Trophoblast cell (in vitro differentiated cells and primary cell): ENCODE data around the gene DNAH3.

Experiments used
- DNase-seq, 2 donors: peaks; one replicate each; pipeline ENCODE4 v3.0.0-alpha.2; 2016
- H2AFZ ChIP-seq: 2 replicates; pipeline ENCODE4 v1.6.1; 2013; ENCODE audit warnings: low read length, moderate library complexity, mild to moderate bottlenecking; ENCODE audit not compliant: insufficient read depth, poor library complexity
- H2AK5ac ChIP-seq: 2 replicates; pipeline ENCODE4 v1.6.1; 2013; ENCODE audit warnings: mild to moderate bottlenecking, low read length
- H2BK120ac ChIP-seq: 2 replicates; pipeline ENCODE4 v1.6.1; 2013; ENCODE audit warnings: low read length, mild to moderate bottlenecking, moderate library complexity; ENCODE audit not compliant: insufficient read depth, poor library complexity
- H2BK12ac ChIP-seq: 2 replicates; pipeline ENCODE4 v1.6.1; 2013; ENCODE audit warnings: mild to moderate bottlenecking, low read length, moderate library complexity
- H2BK5ac ChIP-seq: 2 replicates; pipeline ENCODE4 v1.6.1; 2013; ENCODE audit warnings: low read length, low read depth, moderate library complexity, mild to moderate bottlenecking; ENCODE audit not compliant: poor library complexity
- H3K14ac ChIP-seq: 2 replicates; pipeline ENCODE4 v1.6.1; 2013; ENCODE audit warnings: mild to moderate bottlenecking, low read length
- H3K18ac ChIP-seq: 2 replicates; pipeline ENCODE4 v1.6.1; 2013; ENCODE audit warnings: mild to moderate bottlenecking, low read length
- H3K23ac ChIP-seq: 2 replicates; pipeline ENCODE4 v1.6.1; 2013; ENCODE audit warnings: low read length
- H3K27ac ChIP-seq: 2 replicates; pipeline ENCODE4 v1.5.1; 2013; ENCODE audit warnings: low read depth, mild to moderate bottlenecking, inconsistent platforms, low read length, moderate library complexity
- H3K27me3 ChIP-seq: 2 replicates; pipeline ENCODE4 v1.6.1; 2013; ENCODE audit warnings: inconsistent platforms, mild to moderate bottlenecking, low read length, moderate library complexity; ENCODE audit not compliant: insufficient read depth
- H3K36me3 ChIP-seq, 2 experiments: 1 replicate in 1 of 2; 2 replicates in 1 of 2; pipeline ENCODE4 v1.6.1; 2013; ENCODE audit warnings: low read length in 2 of 2, mild to moderate bottlenecking in 2 of 2, moderate library complexity in 1 of 2; ENCODE audit not compliant: insufficient read depth in 2 of 2, control insufficient read depth in 1 of 2
- H3K4ac ChIP-seq: 2 replicates; pipeline ENCODE4 v1.6.1; 2013; ENCODE audit warnings: low read depth, mild to moderate bottlenecking, low read length, moderate library complexity
- H3K4me1 ChIP-seq, 2 experiments: 1 replicate in 1 of 2; 2 replicates in 1 of 2; pipeline ENCODE4 v1.6.1; 2013; ENCODE audit warnings: low read length in 2 of 2, mild to moderate bottlenecking in 2 of 2, moderate library complexity in 1 of 2; ENCODE audit not compliant: insufficient read depth in 2 of 2, control insufficient read depth in 1 of 2
- H3K4me2 ChIP-seq: 2 replicates; pipeline ENCODE4 v1.6.1; 2013; ENCODE audit warnings: inconsistent platforms, mild to moderate bottlenecking, low read length, moderate library complexity
- H3K4me3 ChIP-seq: 2 replicates; pipeline ENCODE4 v1.5.1; 2013; ENCODE audit warnings: mild to moderate bottlenecking, low read depth, low read length, inconsistent platforms
- H3K79me1 ChIP-seq: one replicate; pipeline ENCODE4 v1.6.1; 2013; ENCODE audit warnings: low read length
- H3K79me2 ChIP-seq: 2 replicates; pipeline ENCODE4 v1.6.1; 2013; ENCODE audit warnings: low read length, mild to moderate bottlenecking; ENCODE audit not compliant: control insufficient read depth, insufficient read depth, poor library complexity
- H3K9ac ChIP-seq: 2 replicates; pipeline ENCODE4 v1.6.1; 2013; ENCODE audit warnings: mild to moderate bottlenecking, low read length
- H3K9me3 ChIP-seq: 2 replicates; pipeline ENCODE4 v1.6.1; 2013; ENCODE audit warnings: low read depth, mild to moderate bottlenecking, control low read depth, inconsistent platforms, low read length; ENCODE audit not compliant: insufficient read depth
- H4K12ac ChIP-seq: 2 replicates; pipeline ENCODE4 v1.6.1; 2013; ENCODE audit warnings: low read depth, mild to moderate bottlenecking, low read length, moderate library complexity
- H4K8ac ChIP-seq: 2 replicates; pipeline ENCODE4 v1.6.1; 2013; ENCODE audit warnings: low read depth, mild to moderate bottlenecking, low read length, moderate library complexity
- H4K91ac ChIP-seq: one replicate; pipeline ENCODE4 v1.6.1; 2013; ENCODE audit warnings: low read depth, mild to moderate bottlenecking, low read length, moderate library complexity
- WGBS: extraction: QIAGEN DNeasy Blood & Tissue Kit; methylation state at CpG from one replicate; pipeline ENCODE4 v1.1.7; 2013; ENCODE audit warnings: missing lambda C conversion rate; ENCODE audit not compliant: insufficient read length, insufficient coverage; ENCODE audit errors: extremely low coverage; 5-methylcytosine and 5-hydroxymethylcytosine counted together

Gene DNAH3

DNA sequence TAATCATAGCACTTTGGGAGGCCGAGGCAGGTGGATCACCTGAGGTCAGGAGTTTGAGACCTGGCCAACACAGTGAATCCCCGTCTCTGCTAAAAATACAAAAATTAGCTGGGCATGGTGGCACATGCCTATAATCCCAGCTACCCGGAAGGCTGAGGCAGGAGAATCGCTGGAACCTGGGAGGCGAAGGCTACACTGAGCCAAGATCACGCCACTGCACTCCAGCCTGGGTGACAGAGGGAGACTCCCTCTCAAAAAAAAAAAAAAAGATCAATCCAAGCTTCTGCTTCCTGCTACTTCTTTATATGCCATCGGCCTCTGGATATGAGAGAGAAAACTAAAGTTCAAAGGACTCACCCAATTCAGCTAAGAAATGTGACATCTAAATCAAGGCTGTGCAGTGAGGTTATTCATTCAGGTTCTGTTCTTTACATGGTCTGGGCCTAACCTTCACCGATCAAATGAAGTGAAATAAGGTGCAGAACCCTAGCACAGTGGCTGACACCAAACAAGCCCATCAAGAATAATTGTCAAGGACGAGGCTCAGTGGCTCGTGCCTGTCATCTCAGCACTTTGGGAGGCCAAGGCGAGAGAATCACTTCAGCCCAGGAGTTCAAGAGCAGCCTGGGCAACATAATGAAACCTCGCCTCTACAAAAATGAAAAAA, 35.1 kb upstream of the DNAH3 start:
- Histone ChIP-seq H2BK120ac (no peak overlapping the region), H3K27ac (no peak overlapping the region), H3K27me3 (no peaks in the 10 kb centered on the region), H3K4ac (no peak overlapping the region), H3K4me1 (peaks cover 2 to 3% of the 10 kb centered on the region in 2 experiments), H2AK5ac (no peak overlapping the region), H3K9me3 (peaks cover 4% of the 10 kb centered on the region), H3K14ac (no peak overlapping the region), H3K18ac (no peak overlapping the region), H3K4me2 (no peak overlapping the region), H3K79me1 (no peaks in the 10 kb centered on the region), H4K91ac (no peak overlapping the region), H3K4me3 (no peak overlapping the region), H2BK5ac (no peak overlapping the region), H3K36me3 (peaks cover 3 to 10% of the 10 kb centered on the region in 2 experiments), H3K9ac (no peak overlapping the region), H3K23ac (no peak overlapping the region), H2BK12ac (no peak overlapping the region), H2AFZ (no peak overlapping the region), H3K79me2 (no peaks in the 10 kb centered on the region), H4K8ac (no peak overlapping the region), H4K12ac (no peak overlapping the region)
- WGBS = no CpG with 5 or more reads among the region's 12 CpGs
- DNase-seq = no peak

DNA sequence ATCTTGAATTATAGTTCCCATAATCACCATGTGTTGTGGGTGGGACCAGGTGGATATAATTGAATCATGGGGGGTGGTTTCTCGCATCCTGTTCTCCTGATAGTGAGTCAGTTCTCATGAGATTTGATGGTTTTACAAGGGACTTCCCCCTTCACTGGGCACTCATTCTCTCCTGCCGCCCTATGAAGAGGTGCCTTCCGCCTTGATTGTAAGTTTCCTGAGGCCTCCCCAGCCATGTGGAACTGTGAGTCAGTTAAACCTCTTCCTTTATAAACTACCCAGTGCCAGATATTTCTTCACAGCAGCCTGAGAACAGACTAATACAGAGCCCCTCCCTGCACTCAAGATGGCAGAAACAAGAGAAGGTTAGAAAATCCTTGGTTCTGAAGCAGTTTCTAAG, 34.2 kb upstream of the DNAH3 start:
- Histone ChIP-seq H3K9me3 (peaks cover 4% of the 10 kb centered on the region), H3K18ac (no peak overlapping the region), H2BK5ac (no peak overlapping the region), H3K23ac (no peak overlapping the region), H3K27me3 (no peaks in the 10 kb centered on the region), H3K4me3 (no peak overlapping the region), H3K79me2 (no peaks in the 10 kb centered on the region), H3K14ac (no peak overlapping the region), H4K91ac (no peak overlapping the region), H2AFZ (no peak overlapping the region), H3K36me3 (peaks cover 3 to 11% of the 10 kb centered on the region in 2 experiments), H4K8ac (no peak overlapping the region), H3K4me1 (peaks cover 2 to 3% of the 10 kb centered on the region in 2 experiments), H3K27ac (no peak overlapping the region), H2BK120ac (no peak overlapping the region), H2AK5ac (no peak overlapping the region), H2BK12ac (no peak overlapping the region), H3K4ac (no peak overlapping the region), H3K79me1 (no peaks in the 10 kb centered on the region), H3K9ac (no peak overlapping the region), H3K4me2 (no peak overlapping the region), H4K12ac (no peak overlapping the region)
- no peak for DNase-seq
- no CpG with 5 or more reads among the region's 3 CpGs for WGBS

GRCh38 chr16:21183995-21184394, 33.3 kb upstream of the DNAH3 start:
- peaks cover 4% of the 10 kb centered on the region for H3K9me3 ChIP-seq
- no peak overlapping the region for H4K8ac ChIP-seq
- no peak overlapping the region for H3K18ac ChIP-seq
- no peak overlapping the region for H3K4ac ChIP-seq
- no peak overlapping the region for H2BK5ac ChIP-seq
- no peak overlapping the region for H3K23ac ChIP-seq
- no peak overlapping the region for H2BK12ac ChIP-seq
- no peak overlapping the region for H4K91ac ChIP-seq
- H3K79me2 ChIP-seq = no peaks in the 10 kb centered on the region
- H3K27ac ChIP-seq = no peak overlapping the region
- H3K4me1 ChIP-seq = peaks cover 2 to 3% of the 10 kb centered on the region in 2 experiments
- no peak overlapping the region for H3K4me2 ChIP-seq
- DNase-seq = no peak
- no peak overlapping the region for H2AK5ac ChIP-seq
- no peak overlapping the region for H3K9ac ChIP-seq
- H3K79me1 ChIP-seq = no peaks in the 10 kb centered on the region
- H2BK120ac ChIP-seq = no peak overlapping the region
- no peak overlapping the region for H4K12ac ChIP-seq
- H3K36me3 ChIP-seq = peaks cover 8 to 17% of the 10 kb centered on the region in 2 experiments
- H2AFZ ChIP-seq = no peak overlapping the region
- no peak overlapping the region for H3K14ac ChIP-seq
- H3K4me3 ChIP-seq = no peak overlapping the region
- no CpG with 5 or more reads among the region's 3 CpGs for WGBS
- no peaks in the 10 kb centered on the region for H3K27me3 ChIP-seq

DNA sequence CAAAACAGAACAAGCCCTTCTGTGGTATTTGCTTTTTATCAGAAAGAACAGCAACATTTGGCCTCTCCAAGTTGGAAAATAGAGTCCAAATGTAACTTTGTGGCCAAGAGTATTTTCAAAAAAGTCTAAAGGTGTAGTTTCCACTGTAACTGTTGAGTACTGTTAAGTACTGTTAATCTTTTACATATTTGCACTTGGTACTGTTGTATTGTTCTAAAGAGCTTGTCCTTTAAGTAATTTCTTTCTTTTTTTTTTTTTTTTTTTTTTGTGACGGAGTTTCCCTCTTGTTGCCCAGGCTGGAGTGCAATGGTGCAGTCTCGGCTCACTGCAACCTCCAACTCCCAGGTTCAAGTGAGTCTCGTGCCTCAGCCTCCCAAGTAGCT, 29.3 kb upstream of the DNAH3 start:
- no CpG with 5 or more reads among the region's 3 CpGs for WGBS

More for the DNA sequence above, 29.3 kb upstream of the DNAH3 start:
- H3K4me1 ChIP-seq = no peaks in the 10 kb centered on the region
- DNase-seq = no peak
- H3K4me2 ChIP-seq = no peak overlapping the region
- H2BK12ac ChIP-seq = no peak overlapping the region
- no peak overlapping the region for H3K18ac ChIP-seq
- H3K79me2 ChIP-seq = no peaks in the 10 kb centered on the region
- no peak overlapping the region for H4K12ac ChIP-seq
- H3K79me1 ChIP-seq = no peaks in the 10 kb centered on the region
- H2BK120ac ChIP-seq = no peak overlapping the region
- H3K4ac ChIP-seq = no peak overlapping the region
- H3K9ac ChIP-seq = no peak overlapping the region
- H3K4me3 ChIP-seq = no peak overlapping the region
- H2AFZ ChIP-seq = no peak overlapping the region
- H4K8ac ChIP-seq = no peak overlapping the region
- H3K9me3 ChIP-seq = peaks cover 4% of the 10 kb centered on the region
- peaks cover 13 to 21% of the 10 kb centered on the region in 2 experiments for H3K36me3 ChIP-seq
- no peak overlapping the region for H3K14ac ChIP-seq
- no peak overlapping the region for H3K27ac ChIP-seq
- H3K23ac ChIP-seq = no peak overlapping the region
- no peaks in the 10 kb centered on the region for H3K27me3 ChIP-seq
- H2BK5ac ChIP-seq = no peak overlapping the region
- H2AK5ac ChIP-seq = no peak overlapping the region
- no peak overlapping the region for H4K91ac ChIP-seq
